GM11168 (cell line): ENCODE measurements around the gene MYO7A.

Source experiments
- in situ Hi-C: fragments of 300-500 bp; cut with MboI; formaldehyde crosslinking; loops from one replicate; pipeline ENCODE4 v1.12.0; 2022; ENCODE audit warnings: low sequenced_read_pairs; ENCODE audit not compliant: unreplicated experiment

The MYO7A gene

GRCh38 chr11:77108436-77108835 lies 19.6 kb upstream of the MYO7A start:
- in situ Hi-C loops, result no loop called here

GRCh38 chr11:77109236-77110019 lies 18.6 kb upstream of the MYO7A start:
- in situ Hi-C loops, result no loop called here

- in situ Hi-C loops, result no loop called here
These were observed 17.2 kb upstream of the MYO7A start for GRCh38 chr11:77110836-77111235.

GRCh38 chr11:77111277-77111676 lies 16.8 kb upstream of the MYO7A start:
- in situ Hi-C loops, result no loop called here

GRCh38 chr11:77111946-77112345 lies 16.1 kb upstream of the MYO7A start:
- in situ Hi-C loops, result no loop called here

- in situ Hi-C loops, result no loop called here
These were observed 15.2 kb upstream of the MYO7A start for GRCh38 chr11:77112641-77113381.

- in situ Hi-C loops, result no loop called here
These were observed 14.5 kb upstream of the MYO7A start for GRCh38 chr11:77113382-77114088.

GRCh38 chr11:77114089-77114463 lies 14.0 kb upstream of the MYO7A start:
- in situ Hi-C loops, result no loop called here

- in situ Hi-C loops, result no loop called here
These were observed 12.8 kb upstream of the MYO7A start for GRCh38 chr11:77115181-77115611.

- in situ Hi-C loops, result no loop called here
These were observed 12.1 kb upstream of the MYO7A start for GRCh38 chr11:77115956-77116355.

- in situ Hi-C loops, result no loop called here
These were observed 10.6 kb upstream of the MYO7A start for GRCh38 chr11:77117492-77117891.

GRCh38 chr11:77118086-77118485 lies 10.0 kb upstream of the MYO7A start:
- in situ Hi-C loops, result no loop called here

GRCh38 chr11:77118971-77119370 lies 9.1 kb upstream of the MYO7A start:
- in situ Hi-C loops, result no loop called here

- in situ Hi-C loops, result no loop called here
These were observed 8.5 kb upstream of the MYO7A start for GRCh38 chr11:77119531-77119936.

- in situ Hi-C loops, result no loop called here
These were observed 7.5 kb upstream of the MYO7A start for GRCh38 chr11:77120571-77120970.

- in situ Hi-C loops, result no loop called here
These were observed 6.9 kb upstream of the MYO7A start for GRCh38 chr11:77121096-77121640.

- in situ Hi-C loops, result no loop called here
These were observed 6.0 kb upstream of the MYO7A start for GRCh38 chr11:77121876-77122575.

- in situ Hi-C loops, result no loop called here
These were observed 5.4 kb upstream of the MYO7A start for GRCh38 chr11:77122576-77123212.

GRCh38 chr11:77123591-77123990 lies 4.5 kb upstream of the MYO7A start:
- in situ Hi-C loops, result no loop called here

- in situ Hi-C loops, result no loop called here
These were observed 4.0 kb upstream of the MYO7A start for GRCh38 chr11:77124041-77124440.
